Keratinocyte (primary cell): Measurements from ENCODE around the gene DENND5A.

ENCODE experiments used
- EZH2 ChIP-seq: IDR thresholded peaks from one replicate; pipeline ENCODE4 v1.6.1; 2012; ENCODE audit warnings: inconsistent platforms, mild to moderate bottlenecking, low read length, moderate library complexity
- TF ChIP-seq, protein P1 (sequence below), 3 experiments: IDR thresholded peaks in 1 of 3; conservative IDR thresholded peaks in 1 of 3; optimal IDR thresholded peaks in 1 of 3; 2 replicates in 2 of 3; 3 replicates in 1 of 3; pipeline versions ENCODE3 to v1.5.1; 2011; ENCODE audit warnings: low read length in 3 of 3, mild to moderate bottlenecking in 3 of 3, moderate library complexity in 2 of 3, control low read depth in 1 of 3, inconsistent platforms in 1 of 3; ENCODE audit not compliant: insufficient read depth in 2 of 3; ENCODE audit errors: extremely low read depth in 1 of 3

DNA sequence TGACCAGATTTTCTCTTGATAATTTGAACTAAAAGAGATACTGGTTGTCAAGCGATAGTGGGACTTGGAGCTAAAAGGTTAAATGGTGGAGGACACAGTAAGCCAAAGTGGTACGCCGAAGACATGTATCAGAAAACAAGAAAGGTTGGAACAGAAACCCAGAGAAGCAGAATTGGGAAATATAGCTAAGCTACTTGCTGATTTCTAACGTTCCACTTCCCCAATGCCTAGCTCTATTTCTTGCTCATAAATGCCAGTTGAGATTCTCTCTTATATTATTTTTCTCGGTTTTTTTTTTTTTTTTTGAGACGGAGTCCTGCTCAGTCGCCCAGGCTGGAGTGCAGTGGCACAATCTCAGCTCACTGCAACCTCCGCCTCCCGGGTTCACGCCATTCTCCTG lies 36.6 kb upstream of the DENND5A start:
- TF ChIP-seq EZH2: no peak
- TF ChIP-seq, protein P1, sequence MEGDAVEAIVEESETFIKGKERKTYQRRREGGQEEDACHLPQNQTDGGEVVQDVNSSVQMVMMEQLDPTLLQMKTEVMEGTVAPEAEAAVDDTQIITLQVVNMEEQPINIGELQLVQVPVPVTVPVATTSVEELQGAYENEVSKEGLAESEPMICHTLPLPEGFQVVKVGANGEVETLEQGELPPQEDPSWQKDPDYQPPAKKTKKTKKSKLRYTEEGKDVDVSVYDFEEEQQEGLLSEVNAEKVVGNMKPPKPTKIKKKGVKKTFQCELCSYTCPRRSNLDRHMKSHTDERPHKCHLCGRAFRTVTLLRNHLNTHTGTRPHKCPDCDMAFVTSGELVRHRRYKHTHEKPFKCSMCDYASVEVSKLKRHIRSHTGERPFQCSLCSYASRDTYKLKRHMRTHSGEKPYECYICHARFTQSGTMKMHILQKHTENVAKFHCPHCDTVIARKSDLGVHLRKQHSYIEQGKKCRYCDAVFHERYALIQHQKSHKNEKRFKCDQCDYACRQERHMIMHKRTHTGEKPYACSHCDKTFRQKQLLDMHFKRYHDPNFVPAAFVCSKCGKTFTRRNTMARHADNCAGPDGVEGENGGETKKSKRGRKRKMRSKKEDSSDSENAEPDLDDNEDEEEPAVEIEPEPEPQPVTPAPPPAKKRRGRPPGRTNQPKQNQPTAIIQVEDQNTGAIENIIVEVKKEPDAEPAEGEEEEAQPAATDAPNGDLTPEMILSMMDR (optimal IDR thresholded peaks at IDR 0.05 in 1 of 3, IDR thresholded peaks at IDR 0.05 in 1 of 3, conservative IDR thresholded peaks at IDR 0.05 in 1 of 3; ENCODE audit: extremely low read depth in 1 of 3, insufficient read depth in 2 of 3, low read length in 3 of 3): no peak
